Loucy (cell line): ENCODE data around the gene TOP3B.

ENCODE experiments used
- CTCF ChIP-seq: fragments of 200-600 bp; sonication (generic); conservative IDR thresholded peaks from 2 replicates; pipeline ENCODE4 v1.5.1; 2014; ENCODE audit warnings: mild to moderate bottlenecking, antibody characterized with exemption, low read length
- EZH2phosphoT487 ChIP-seq: fragments of 200-600 bp; IDR thresholded peaks from 2 replicates; pipeline ENCODE4 v1.6.1; 2018; ENCODE audit warnings: antibody characterized with exemption, mild to moderate bottlenecking, moderate library complexity, borderline replicate concordance

- TF ChIP-seq CTCF (no peak), EZH2phosphoT487 (no peak)
Observed at GRCh38 chr22:21931056-21931455, 51.5 kb downstream of the TOP3B start.
